ENCODE measurements around the gene ATP6V0A4.

Gene ATP6V0A4

DNA sequence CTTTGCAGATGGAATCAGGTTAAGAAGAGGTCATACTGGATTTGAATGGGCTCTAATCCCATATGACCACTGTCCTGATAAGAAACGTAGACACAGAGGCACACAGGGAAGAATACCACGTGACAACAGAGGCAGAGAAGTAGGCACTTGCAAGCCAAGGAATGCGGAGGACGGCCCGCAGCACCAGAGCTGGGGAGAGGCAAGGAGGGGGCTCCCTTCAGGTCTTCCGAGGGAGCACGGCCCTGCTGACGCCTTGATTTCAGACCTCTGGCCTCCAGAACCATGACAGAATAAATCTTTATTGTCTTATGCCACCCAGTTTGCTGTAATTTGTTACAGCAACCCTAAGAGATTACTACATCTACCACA is 44.9 kb downstream of the ATP6V0A4 start:
- Histone ChIP-seq H3K4me3 (ENCODE audit: low read depth, low read length, poor library complexity, severe bottlenecking) (no peak overlapping the region), H3K9me3 (ENCODE audit: low read length) (no peaks in the 10 kb centered on the region), H3K4me2 (ENCODE audit: low read length) (no peak overlapping the region), H3K27me3 (ENCODE audit: insufficient read depth, low read length) (peaks cover 10% of the 10 kb centered on the region; the same call in 1 of the 2 replicates), H3K27ac (ENCODE audit: low read depth, low read length, poor library complexity, severe bottlenecking) (no peak overlapping the region), H3K36me3 (ENCODE audit: insufficient read depth, low read length) (no peaks in the 10 kb centered on the region), H3F3A (ENCODE audit: insufficient read depth, low read length) (no peaks in the 10 kb centered on the region), H4K20me1 (ENCODE audit: insufficient read depth, low read length) (no peaks in the 10 kb centered on the region), H3K9ac (ENCODE audit: low read length) (no peak overlapping the region), H2AFZ (ENCODE audit: low read length) (no peak overlapping the region), H3K9me2 (ENCODE audit: low read depth, low read length) (no peaks in the 10 kb centered on the region), H3K79me2 (ENCODE audit: insufficient read depth, low read length) (no peaks in the 10 kb centered on the region), H3K4me1 (ENCODE audit: insufficient read depth, low read length, severe bottlenecking) (no peaks in the 10 kb centered on the region)
- TF ChIP-seq EZH2 (IDR thresholded peaks at IDR 0.05; ENCODE audit: borderline replicate concordance, low read length) (no peak), CTCF (IDR thresholded peaks at IDR 0.05; ENCODE audit: low read length) (no peak)

DNA sequence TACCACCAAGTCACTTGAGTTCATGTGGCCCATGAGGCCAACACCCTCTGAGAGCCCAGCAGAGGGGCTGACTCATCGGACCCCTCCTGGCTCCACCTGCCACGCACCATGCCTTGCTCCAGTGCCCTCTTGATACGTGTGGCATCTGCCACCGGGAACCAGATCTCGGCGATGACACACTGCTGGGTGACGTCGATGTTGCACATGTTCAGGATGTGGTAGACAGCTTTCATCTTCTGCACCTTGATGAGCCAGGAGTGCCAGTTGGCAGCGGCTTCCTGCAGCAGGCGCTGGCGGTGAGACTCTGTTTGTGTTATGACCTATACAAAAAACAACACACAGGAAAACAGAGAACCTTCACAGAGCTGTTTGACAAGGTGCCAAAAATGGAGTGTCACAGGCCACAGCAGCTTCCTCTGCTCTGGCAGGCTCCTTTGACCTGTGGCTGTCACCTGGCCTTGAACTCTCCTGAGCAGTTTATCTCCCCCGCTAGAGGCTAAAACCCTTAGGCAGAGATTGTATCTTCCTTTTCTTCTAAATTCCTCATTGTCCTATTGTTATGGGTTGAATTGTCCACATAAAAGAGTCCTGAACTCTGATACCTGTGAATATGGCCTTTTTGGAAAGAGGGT is 45.4 kb downstream of the ATP6V0A4 start:
- H3K27ac ChIP-seq (ENCODE audit: low read depth, low read length, poor library complexity, severe bottlenecking), result no peak overlapping the region
- H3K4me2 ChIP-seq (ENCODE audit: low read length), result no peak overlapping the region
- no peaks in the 10 kb centered on the region for H3K9me3 ChIP-seq (ENCODE audit: low read length)
- H3K4me3 ChIP-seq (ENCODE audit: low read depth, low read length, poor library complexity, severe bottlenecking), result no peak overlapping the region
- no peak overlapping the region for H3K9ac ChIP-seq (ENCODE audit: low read length)
- no peak overlapping the region for H2AFZ ChIP-seq (ENCODE audit: low read length)
- H3K27me3 ChIP-seq (ENCODE audit: insufficient read depth, low read length), result peaks cover 10% of the 10 kb centered on the region; the same call in 1 of the 2 replicates
- no peaks in the 10 kb centered on the region for H3F3A ChIP-seq (ENCODE audit: insufficient read depth, low read length)
- no peaks in the 10 kb centered on the region for H3K79me2 ChIP-seq (ENCODE audit: insufficient read depth, low read length)
- TF ChIP-seq CTCF (IDR thresholded peaks at IDR 0.05; ENCODE audit: low read length) (no peak), EZH2 (IDR thresholded peaks at IDR 0.05; ENCODE audit: borderline replicate concordance, low read length) (no peak)
- H3K36me3 ChIP-seq (ENCODE audit: insufficient read depth, low read length), result no peaks in the 10 kb centered on the region
- no peaks in the 10 kb centered on the region for H3K9me2 ChIP-seq (ENCODE audit: low read depth, low read length)
- H4K20me1 ChIP-seq (ENCODE audit: insufficient read depth, low read length), result no peaks in the 10 kb centered on the region
- H3K4me1 ChIP-seq (ENCODE audit: insufficient read depth, low read length, severe bottlenecking), result no peaks in the 10 kb centered on the region

DNA sequence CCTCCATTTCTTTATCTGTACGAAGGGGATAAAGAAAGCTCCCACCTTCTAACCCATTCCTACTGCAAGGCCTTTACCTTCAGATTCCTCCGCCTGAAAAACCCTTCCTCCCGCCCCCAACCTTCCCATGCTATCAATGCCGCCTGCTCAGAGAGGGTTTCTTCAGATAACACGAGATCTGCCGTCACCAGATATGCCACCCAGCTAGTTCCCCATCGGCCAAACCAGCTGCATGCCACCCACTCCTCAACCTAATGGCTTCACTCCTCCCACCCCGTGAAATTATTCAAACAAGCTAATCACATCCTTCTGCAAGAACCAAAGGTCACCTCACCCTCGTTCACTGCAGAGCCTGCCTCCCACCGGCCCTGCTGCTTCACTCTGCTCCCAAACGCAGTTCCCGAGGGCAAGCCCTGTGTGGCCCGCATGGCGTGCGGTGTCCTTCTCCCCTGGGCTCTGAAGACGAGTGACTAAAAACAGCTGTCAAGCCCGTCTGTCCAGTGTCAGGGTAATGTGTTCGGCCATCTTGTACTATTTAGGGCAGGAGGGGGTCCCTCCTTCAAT is 47.0 kb downstream of the ATP6V0A4 start:
- TF ChIP-seq CTCF (IDR thresholded peaks at IDR 0.05; ENCODE audit: low read length), result no peak
- no peak for TF ChIP-seq EZH2 (IDR thresholded peaks at IDR 0.05; ENCODE audit: borderline replicate concordance, low read length)
- no peak overlapping the region for H3K9ac ChIP-seq (ENCODE audit: low read length)
- no peaks in the 10 kb centered on the region for H3K36me3 ChIP-seq (ENCODE audit: insufficient read depth, low read length)
- no peaks in the 10 kb centered on the region for H3K9me3 ChIP-seq (ENCODE audit: low read length)
- no peaks in the 10 kb centered on the region for H3K4me1 ChIP-seq (ENCODE audit: insufficient read depth, low read length, severe bottlenecking)
- peaks cover 10% of the 10 kb centered on the region; the same call in 1 of the 2 replicates for H3K27me3 ChIP-seq (ENCODE audit: insufficient read depth, low read length)
- no peaks in the 10 kb centered on the region for H3F3A ChIP-seq (ENCODE audit: insufficient read depth, low read length)
- no peaks in the 10 kb centered on the region for H3K79me2 ChIP-seq (ENCODE audit: insufficient read depth, low read length)
- H3K27ac ChIP-seq (ENCODE audit: low read depth, low read length, poor library complexity, severe bottlenecking), result no peak overlapping the region
- no peak overlapping the region for H3K4me3 ChIP-seq (ENCODE audit: low read depth, low read length, poor library complexity, severe bottlenecking)
- H3K4me2 ChIP-seq (ENCODE audit: low read length), result no peak overlapping the region
- no peaks in the 10 kb centered on the region for H3K9me2 ChIP-seq (ENCODE audit: low read depth, low read length)
- H2AFZ ChIP-seq (ENCODE audit: low read length), result no peak overlapping the region
- H4K20me1 ChIP-seq (ENCODE audit: insufficient read depth, low read length), result no peaks in the 10 kb centered on the region
